ENCODE data around the gene UGP2.

Gene UGP2

DNA sequence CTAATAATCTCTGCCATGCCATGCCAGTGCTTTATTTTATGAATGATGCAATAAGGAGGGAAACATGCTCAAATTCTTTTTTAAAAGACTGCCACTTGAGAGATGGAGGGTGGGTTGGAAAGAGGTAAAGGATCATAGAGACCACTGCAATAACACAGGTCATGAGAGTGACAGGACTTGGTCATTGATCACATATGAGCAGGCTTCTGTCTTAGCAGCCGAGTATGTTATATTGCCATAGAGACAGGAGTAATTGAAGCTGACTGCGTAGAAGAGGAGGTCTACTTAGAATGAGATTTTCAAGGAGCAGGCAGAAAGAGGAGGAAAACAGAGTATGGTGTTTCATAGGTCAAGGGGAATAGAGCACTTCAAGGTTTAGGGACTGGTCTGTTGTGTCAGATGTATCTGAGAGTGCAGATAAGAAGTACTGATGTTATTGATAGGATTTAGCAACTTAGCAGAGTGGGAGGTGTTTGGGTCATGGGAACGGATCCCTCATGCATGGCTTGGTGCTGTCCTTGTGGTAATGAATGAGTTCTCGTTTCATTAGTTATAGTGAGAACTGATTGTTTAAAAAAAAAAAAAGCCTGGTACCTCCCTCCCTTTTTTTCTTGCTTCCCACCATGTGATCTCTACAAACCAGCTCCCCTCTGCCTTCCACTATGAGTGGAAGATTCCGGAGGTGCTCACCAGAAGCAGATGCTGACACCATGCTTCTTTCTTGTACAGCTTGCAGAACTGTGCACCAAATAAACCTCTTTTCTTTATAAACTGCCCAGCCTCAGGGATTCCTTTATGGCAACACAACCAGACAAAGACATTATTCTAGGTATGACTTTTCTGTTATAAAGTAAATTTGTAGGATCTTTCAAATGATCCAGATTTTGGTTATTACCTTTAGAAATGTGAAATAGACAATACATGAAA, 32.8 kb downstream of the UGP2 start:
- TF ChIP-seq, protein P1, sequence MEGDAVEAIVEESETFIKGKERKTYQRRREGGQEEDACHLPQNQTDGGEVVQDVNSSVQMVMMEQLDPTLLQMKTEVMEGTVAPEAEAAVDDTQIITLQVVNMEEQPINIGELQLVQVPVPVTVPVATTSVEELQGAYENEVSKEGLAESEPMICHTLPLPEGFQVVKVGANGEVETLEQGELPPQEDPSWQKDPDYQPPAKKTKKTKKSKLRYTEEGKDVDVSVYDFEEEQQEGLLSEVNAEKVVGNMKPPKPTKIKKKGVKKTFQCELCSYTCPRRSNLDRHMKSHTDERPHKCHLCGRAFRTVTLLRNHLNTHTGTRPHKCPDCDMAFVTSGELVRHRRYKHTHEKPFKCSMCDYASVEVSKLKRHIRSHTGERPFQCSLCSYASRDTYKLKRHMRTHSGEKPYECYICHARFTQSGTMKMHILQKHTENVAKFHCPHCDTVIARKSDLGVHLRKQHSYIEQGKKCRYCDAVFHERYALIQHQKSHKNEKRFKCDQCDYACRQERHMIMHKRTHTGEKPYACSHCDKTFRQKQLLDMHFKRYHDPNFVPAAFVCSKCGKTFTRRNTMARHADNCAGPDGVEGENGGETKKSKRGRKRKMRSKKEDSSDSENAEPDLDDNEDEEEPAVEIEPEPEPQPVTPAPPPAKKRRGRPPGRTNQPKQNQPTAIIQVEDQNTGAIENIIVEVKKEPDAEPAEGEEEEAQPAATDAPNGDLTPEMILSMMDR (IDR thresholded peaks at IDR 0.05; ENCODE audit: extremely low read depth, insufficient read depth, missing control alignments): no peak
- in situ Hi-C loops (cut with MboI; ENCODE audit: low pct_unique_long_range_greater_than_20kb, low sequenced_read_pairs, unreplicated experiment): no loop called here
- no peak for DNase-seq (ENCODE audit: low spot score)

DNA sequence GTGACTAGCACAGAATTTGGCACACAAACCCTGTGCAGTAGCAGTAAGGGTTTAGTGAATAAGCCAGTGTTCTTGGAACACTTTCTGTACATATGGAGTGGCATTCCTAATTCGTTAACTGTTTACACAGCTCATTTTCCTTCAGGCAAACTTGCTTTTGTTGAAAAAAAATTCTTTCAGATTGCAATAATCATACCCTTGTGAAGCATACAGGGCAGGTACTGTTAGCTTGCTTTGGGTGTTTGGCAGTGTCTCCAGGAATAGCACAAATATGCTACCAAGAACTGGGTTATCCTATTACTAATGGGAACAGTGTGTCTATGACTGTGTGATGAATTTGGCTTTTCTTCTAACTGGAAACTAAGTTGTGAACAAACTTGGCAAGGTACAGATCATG, 33.4 kb downstream of the UGP2 start:
- in situ Hi-C loops (cut with MboI; ENCODE audit: low pct_unique_long_range_greater_than_20kb, low sequenced_read_pairs, unreplicated experiment): no loop called here
- TF ChIP-seq, protein P1 (IDR thresholded peaks at IDR 0.05; ENCODE audit: extremely low read depth, insufficient read depth, missing control alignments): no peak
- DNase-seq (ENCODE audit: low spot score): no peak

DNA sequence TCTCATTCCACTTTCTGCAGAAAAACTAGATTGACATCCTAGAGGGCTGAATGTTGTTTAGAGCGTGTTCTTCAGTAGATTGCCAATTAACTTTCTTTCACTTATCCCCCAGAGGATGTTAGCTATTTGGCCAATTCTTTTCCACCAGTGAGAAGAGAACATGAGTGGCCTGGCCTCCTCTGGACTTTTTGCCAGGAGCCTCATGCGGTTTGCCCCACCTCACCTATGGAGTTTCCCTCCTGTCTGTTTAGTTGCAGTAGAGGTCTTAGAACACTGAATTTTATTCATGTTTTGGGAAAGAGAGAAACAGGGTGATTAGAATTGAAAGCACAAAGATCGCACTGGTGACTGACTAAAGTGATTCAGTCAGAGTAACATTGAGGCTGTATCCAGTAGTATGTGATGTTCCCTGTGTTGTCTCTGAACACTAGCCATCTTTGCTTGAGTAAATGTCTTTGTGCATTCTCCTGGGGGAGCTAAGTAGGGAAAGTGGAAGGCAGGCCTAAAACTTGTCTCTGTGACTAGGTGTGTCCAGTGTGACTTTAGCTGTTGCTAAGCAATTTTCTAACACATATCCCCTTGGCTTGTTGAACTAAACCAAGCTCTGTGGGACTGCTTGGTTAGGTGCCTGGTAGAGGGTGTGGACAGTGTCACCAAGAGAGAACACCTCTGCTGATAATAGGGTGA, 34.0 kb downstream of the UGP2 start:
- in situ Hi-C loops (cut with MboI; ENCODE audit: low pct_unique_long_range_greater_than_20kb, low sequenced_read_pairs, unreplicated experiment): no loop called here

DNA sequence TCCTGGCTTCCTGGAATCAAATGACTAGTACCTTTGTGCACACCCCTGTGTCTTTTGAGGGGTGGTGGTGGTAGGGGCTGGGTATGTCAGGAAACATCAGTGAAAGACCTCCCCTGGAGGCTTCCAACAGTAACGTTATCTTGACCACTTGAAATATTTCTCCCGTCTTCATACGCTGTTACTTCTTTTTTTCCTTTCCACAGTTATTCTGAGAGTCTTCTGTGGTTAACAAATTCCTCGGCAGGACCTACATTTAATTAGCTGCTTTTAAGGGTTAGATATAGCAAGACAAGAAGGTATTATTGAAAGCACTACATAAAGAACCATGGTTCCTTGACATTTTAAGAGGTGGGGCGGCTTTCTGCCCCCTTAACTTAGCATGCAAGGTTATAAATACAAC, 34.6 kb downstream of the UGP2 start:
- TF ChIP-seq, protein P1 (IDR thresholded peaks at IDR 0.05; ENCODE audit: extremely low read depth, insufficient read depth, missing control alignments): no peak
- in situ Hi-C loops (cut with MboI; ENCODE audit: low pct_unique_long_range_greater_than_20kb, low sequenced_read_pairs, unreplicated experiment): no loop called here
- no peak for DNase-seq (ENCODE audit: low spot score)

More for the DNA sequence above, 34.0 kb downstream of the UGP2 start:
- DNase-seq (ENCODE audit: low spot score): peak; percentile 12
- TF ChIP-seq, protein P1 (IDR thresholded peaks at IDR 0.05; ENCODE audit: extremely low read depth, insufficient read depth, missing control alignments): no peak

DNA sequence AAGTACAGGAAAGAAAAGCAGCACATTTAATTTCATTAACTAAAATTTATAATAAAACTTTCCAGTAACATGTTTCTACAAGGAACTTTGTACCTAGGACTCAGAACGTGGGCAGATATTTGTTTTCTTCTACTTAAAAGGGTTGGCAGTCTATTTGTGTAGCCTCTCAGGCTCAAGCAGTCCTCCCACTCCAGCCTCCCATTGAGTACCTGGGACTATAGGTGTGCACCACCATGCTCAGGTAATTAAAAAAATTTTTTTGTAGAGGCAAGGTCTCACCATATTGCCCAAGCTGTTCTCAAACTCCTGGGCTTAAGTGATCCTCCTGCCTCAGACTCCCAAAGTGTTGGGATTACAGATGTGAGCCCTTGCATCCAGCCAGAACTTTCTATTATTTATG, 36.8 kb downstream of the UGP2 start:
- no peak for DNase-seq (ENCODE audit: low spot score)
- in situ Hi-C loops (cut with MboI; ENCODE audit: low pct_unique_long_range_greater_than_20kb, low sequenced_read_pairs, unreplicated experiment): no loop called here
- TF ChIP-seq, protein P1 (IDR thresholded peaks at IDR 0.05; ENCODE audit: extremely low read depth, insufficient read depth, missing control alignments): no peak

DNA sequence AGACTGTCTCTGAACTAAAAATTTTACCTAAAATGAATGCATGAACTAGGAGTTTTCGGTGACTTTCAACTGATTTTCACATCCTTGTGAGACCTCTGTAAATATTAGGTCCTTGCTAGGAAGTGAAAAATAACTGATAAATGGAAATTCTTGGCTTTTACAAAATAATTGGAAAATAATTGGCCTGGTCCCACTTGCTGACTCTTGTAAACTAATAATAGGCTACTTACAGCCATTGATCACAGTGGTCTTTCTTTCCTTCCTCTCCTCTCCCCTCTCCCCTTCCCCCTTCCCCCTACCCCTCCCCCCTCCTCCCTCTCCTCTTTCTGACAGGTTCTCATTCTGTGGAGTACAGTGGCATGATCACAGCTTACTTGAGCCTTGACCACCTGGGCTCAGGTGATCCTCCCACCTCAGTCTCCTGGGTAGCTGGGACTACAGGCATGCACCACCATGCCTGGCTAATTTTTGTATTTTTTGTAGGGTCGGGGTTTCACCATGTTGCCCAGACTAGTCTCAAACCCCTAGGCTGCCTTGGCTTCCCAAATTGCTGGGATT, 38.3 kb downstream of the UGP2 start:
- DNase-seq (ENCODE audit: low spot score): no peak
- in situ Hi-C loops (cut with MboI; ENCODE audit: low pct_unique_long_range_greater_than_20kb, low sequenced_read_pairs, unreplicated experiment): no loop called here
- TF ChIP-seq, protein P1 (IDR thresholded peaks at IDR 0.05; ENCODE audit: extremely low read depth, insufficient read depth, missing control alignments): no peak
